Trophoblast cell (in vitro differentiated cells and primary cell): ENCODE results near the gene ISLR.

Source experiments
- DNase-seq, 2 donors: peaks; one replicate each; pipeline ENCODE4 v3.0.0-alpha.2; 2016
- H2AFZ ChIP-seq: 2 replicates; pipeline ENCODE4 v1.6.1; 2013; ENCODE audit warnings: low read length, moderate library complexity, mild to moderate bottlenecking; ENCODE audit not compliant: insufficient read depth, poor library complexity
- H2AK5ac ChIP-seq: 2 replicates; pipeline ENCODE4 v1.6.1; 2013; ENCODE audit warnings: mild to moderate bottlenecking, low read length
- H2BK120ac ChIP-seq: 2 replicates; pipeline ENCODE4 v1.6.1; 2013; ENCODE audit warnings: low read length, mild to moderate bottlenecking, moderate library complexity; ENCODE audit not compliant: insufficient read depth, poor library complexity
- H2BK12ac ChIP-seq: 2 replicates; pipeline ENCODE4 v1.6.1; 2013; ENCODE audit warnings: mild to moderate bottlenecking, low read length, moderate library complexity
- H2BK5ac ChIP-seq: 2 replicates; pipeline ENCODE4 v1.6.1; 2013; ENCODE audit warnings: low read length, low read depth, moderate library complexity, mild to moderate bottlenecking; ENCODE audit not compliant: poor library complexity
- H3K14ac ChIP-seq: 2 replicates; pipeline ENCODE4 v1.6.1; 2013; ENCODE audit warnings: mild to moderate bottlenecking, low read length
- H3K18ac ChIP-seq: 2 replicates; pipeline ENCODE4 v1.6.1; 2013; ENCODE audit warnings: mild to moderate bottlenecking, low read length
- H3K23ac ChIP-seq: 2 replicates; pipeline ENCODE4 v1.6.1; 2013; ENCODE audit warnings: low read length
- H3K27ac ChIP-seq: 2 replicates; pipeline ENCODE4 v1.5.1; 2013; ENCODE audit warnings: low read depth, mild to moderate bottlenecking, inconsistent platforms, low read length, moderate library complexity
- H3K27me3 ChIP-seq: 2 replicates; pipeline ENCODE4 v1.6.1; 2013; ENCODE audit warnings: inconsistent platforms, mild to moderate bottlenecking, low read length, moderate library complexity; ENCODE audit not compliant: insufficient read depth
- H3K36me3 ChIP-seq, 2 experiments: 1 replicate in 1 of 2; 2 replicates in 1 of 2; pipeline ENCODE4 v1.6.1; 2013; ENCODE audit warnings: low read length in 2 of 2, mild to moderate bottlenecking in 2 of 2, moderate library complexity in 1 of 2; ENCODE audit not compliant: insufficient read depth in 2 of 2, control insufficient read depth in 1 of 2
- H3K4ac ChIP-seq: 2 replicates; pipeline ENCODE4 v1.6.1; 2013; ENCODE audit warnings: low read depth, mild to moderate bottlenecking, low read length, moderate library complexity
- H3K4me1 ChIP-seq, 2 experiments: 1 replicate in 1 of 2; 2 replicates in 1 of 2; pipeline ENCODE4 v1.6.1; 2013; ENCODE audit warnings: low read length in 2 of 2, mild to moderate bottlenecking in 2 of 2, moderate library complexity in 1 of 2; ENCODE audit not compliant: insufficient read depth in 2 of 2, control insufficient read depth in 1 of 2
- H3K4me2 ChIP-seq: 2 replicates; pipeline ENCODE4 v1.6.1; 2013; ENCODE audit warnings: inconsistent platforms, mild to moderate bottlenecking, low read length, moderate library complexity
- H3K4me3 ChIP-seq: 2 replicates; pipeline ENCODE4 v1.5.1; 2013; ENCODE audit warnings: mild to moderate bottlenecking, low read depth, low read length, inconsistent platforms
- H3K79me1 ChIP-seq: one replicate; pipeline ENCODE4 v1.6.1; 2013; ENCODE audit warnings: low read length
- H3K79me2 ChIP-seq: 2 replicates; pipeline ENCODE4 v1.6.1; 2013; ENCODE audit warnings: low read length, mild to moderate bottlenecking; ENCODE audit not compliant: control insufficient read depth, insufficient read depth, poor library complexity
- H3K9ac ChIP-seq: 2 replicates; pipeline ENCODE4 v1.6.1; 2013; ENCODE audit warnings: mild to moderate bottlenecking, low read length
- H3K9me3 ChIP-seq: 2 replicates; pipeline ENCODE4 v1.6.1; 2013; ENCODE audit warnings: low read depth, mild to moderate bottlenecking, control low read depth, inconsistent platforms, low read length; ENCODE audit not compliant: insufficient read depth
- H4K12ac ChIP-seq: 2 replicates; pipeline ENCODE4 v1.6.1; 2013; ENCODE audit warnings: low read depth, mild to moderate bottlenecking, low read length, moderate library complexity
- H4K8ac ChIP-seq: 2 replicates; pipeline ENCODE4 v1.6.1; 2013; ENCODE audit warnings: low read depth, mild to moderate bottlenecking, low read length, moderate library complexity
- H4K91ac ChIP-seq: one replicate; pipeline ENCODE4 v1.6.1; 2013; ENCODE audit warnings: low read depth, mild to moderate bottlenecking, low read length, moderate library complexity
- WGBS: extraction: QIAGEN DNeasy Blood & Tissue Kit; methylation state at CpG from one replicate; pipeline ENCODE4 v1.1.7; 2013; ENCODE audit warnings: missing lambda C conversion rate; ENCODE audit not compliant: insufficient read length, insufficient coverage; ENCODE audit errors: extremely low coverage; 5-methylcytosine and 5-hydroxymethylcytosine counted together

ISLR gene

DNA sequence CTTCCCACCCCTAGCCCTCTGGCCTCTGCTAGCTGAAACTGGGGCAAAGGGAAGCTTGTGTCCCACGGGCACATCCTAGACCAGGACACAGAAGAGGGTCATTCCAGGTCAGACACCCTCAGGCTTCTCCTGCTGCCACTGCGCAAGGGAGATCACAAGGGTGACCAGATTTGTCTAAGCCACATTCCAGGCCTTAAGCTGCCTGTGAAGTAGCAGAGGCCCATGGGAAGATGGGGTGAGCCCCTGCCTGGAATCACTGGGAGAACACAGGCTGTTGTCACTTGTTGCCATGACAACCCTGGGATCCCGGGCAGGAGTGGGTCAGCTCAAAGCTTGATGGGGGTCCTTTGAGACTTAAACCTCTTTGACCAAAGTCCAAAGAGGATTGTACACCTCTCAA, 18.3 kb downstream of the ISLR start:
- no peak overlapping the region for H3K14ac ChIP-seq
- H4K91ac ChIP-seq, result no peak overlapping the region
- H3K27me3 ChIP-seq, result no peaks in the 10 kb centered on the region
- H2BK5ac ChIP-seq, result peak overlapping the region; percentile 20
- no peak overlapping the region for H2BK120ac ChIP-seq
- H2AFZ ChIP-seq, result no peak overlapping the region
- peaks cover 4% of the 10 kb centered on the region for H3K79me1 ChIP-seq
- no peaks in the 10 kb centered on the region for H3K79me2 ChIP-seq
- H3K4me1 ChIP-seq, result peaks cover 8 to 9% of the 10 kb centered on the region in 2 experiments
- H3K23ac ChIP-seq, result no peak overlapping the region
- H3K4ac ChIP-seq, result no peak overlapping the region
- no peak overlapping the region for H3K4me2 ChIP-seq
- no CpG with 5 or more reads among the region's 3 CpGs for WGBS
- no peak overlapping the region for H3K4me3 ChIP-seq
- no peak overlapping the region for H3K18ac ChIP-seq
- H3K36me3 ChIP-seq, result no peaks in the 10 kb centered on the region
- peaks cover 3% of the 10 kb centered on the region for H3K9me3 ChIP-seq
- H2AK5ac ChIP-seq, result no peak overlapping the region
- no peak overlapping the region for H2BK12ac ChIP-seq
- no peak overlapping the region for H4K12ac ChIP-seq
- H3K27ac ChIP-seq, result no peak overlapping the region
- no peak overlapping the region for H3K9ac ChIP-seq
- H4K8ac ChIP-seq, result no peak overlapping the region
- peak; percentile 64 to 69 for DNase-seq

DNA sequence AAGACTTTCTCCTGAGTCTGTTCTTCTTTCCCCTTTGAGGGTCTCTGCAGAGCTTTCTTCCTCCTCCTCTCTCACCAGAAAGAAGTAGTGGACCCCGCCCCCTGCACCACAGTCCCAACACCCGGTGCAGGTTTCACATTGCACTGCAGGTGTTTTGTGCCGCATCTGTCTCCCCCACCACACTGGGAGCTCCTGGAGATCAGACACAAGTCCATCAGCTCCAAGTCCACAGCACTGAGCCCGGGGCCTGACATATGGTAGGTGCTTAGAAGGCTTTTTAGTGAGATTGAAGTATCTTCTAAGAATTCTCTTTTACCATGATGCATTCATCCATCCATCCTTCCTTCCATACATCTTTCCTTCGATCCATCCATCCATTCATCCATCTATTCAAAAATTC, 19.2 kb downstream of the ISLR start:
- Histone ChIP-seq H4K12ac (no peak overlapping the region), H2BK12ac (no peak overlapping the region), H2BK5ac (no peak overlapping the region), H3K18ac (no peak overlapping the region), H3K9me3 (peaks cover 3% of the 10 kb centered on the region), H4K91ac (no peak overlapping the region), H3K27me3 (no peaks in the 10 kb centered on the region), H3K4ac (no peak overlapping the region), H2AK5ac (no peak overlapping the region), H3K14ac (no peak overlapping the region), H3K79me1 (peaks cover 4% of the 10 kb centered on the region), H3K4me1 (peaks cover 8 to 9% of the 10 kb centered on the region in 2 experiments), H4K8ac (no peak overlapping the region), H3K23ac (no peak overlapping the region), H3K27ac (no peak overlapping the region), H3K79me2 (no peaks in the 10 kb centered on the region), H3K9ac (no peak overlapping the region), H3K36me3 (no peaks in the 10 kb centered on the region), H2BK120ac (no peak overlapping the region), H2AFZ (no peak overlapping the region), H3K4me2 (no peak overlapping the region), H3K4me3 (no peak overlapping the region)
- WGBS, result 100% methylated on average over 1 of the region's 5 CpGs
- DNase-seq, result no peak

DNA sequence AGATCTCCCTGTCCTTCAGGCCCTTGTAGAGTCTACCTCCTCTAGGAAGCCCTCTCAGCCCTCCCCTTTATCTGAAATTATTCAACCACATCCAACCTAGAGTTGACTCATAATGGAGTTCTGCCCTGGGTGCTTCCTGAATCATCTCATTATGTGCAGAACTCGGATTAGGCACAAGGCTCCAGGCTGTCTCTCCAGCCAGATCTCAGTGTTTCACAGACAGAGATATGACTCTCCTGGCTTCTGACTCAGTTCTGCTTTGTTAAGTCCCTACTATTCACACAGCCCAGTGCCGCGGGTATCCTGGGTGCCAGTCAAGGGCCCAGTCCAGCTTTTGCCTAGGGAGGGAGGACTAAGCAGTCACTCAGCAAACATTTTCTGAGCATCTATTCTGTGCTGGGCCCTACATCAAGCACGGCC, 19.8 kb downstream of the ISLR start:
- Histone ChIP-seq H2AK5ac (no peak overlapping the region), H2BK120ac (no peak overlapping the region), H2AFZ (no peak overlapping the region), H4K8ac (no peak overlapping the region), H3K36me3 (no peaks in the 10 kb centered on the region), H3K9me3 (peaks cover 3% of the 10 kb centered on the region), H3K14ac (no peak overlapping the region), H3K79me1 (peaks cover 4% of the 10 kb centered on the region), H3K27ac (no peak overlapping the region), H3K9ac (no peak overlapping the region), H3K79me2 (no peaks in the 10 kb centered on the region), H3K4me3 (no peak overlapping the region), H4K12ac (no peak overlapping the region), H3K23ac (no peak overlapping the region), H3K4me2 (no peak overlapping the region), H3K4ac (no peak overlapping the region), H3K4me1 (peaks cover 8 to 9% of the 10 kb centered on the region in 2 experiments), H3K18ac (no peak overlapping the region), H4K91ac (no peak overlapping the region), H2BK5ac (no peak overlapping the region), H3K27me3 (no peaks in the 10 kb centered on the region), H2BK12ac (no peak overlapping the region)
- DNase-seq, result peak in 1 of 2 donors; percentile 5
- no CpG with 5 or more reads among the region's 4 CpGs for WGBS

DNA sequence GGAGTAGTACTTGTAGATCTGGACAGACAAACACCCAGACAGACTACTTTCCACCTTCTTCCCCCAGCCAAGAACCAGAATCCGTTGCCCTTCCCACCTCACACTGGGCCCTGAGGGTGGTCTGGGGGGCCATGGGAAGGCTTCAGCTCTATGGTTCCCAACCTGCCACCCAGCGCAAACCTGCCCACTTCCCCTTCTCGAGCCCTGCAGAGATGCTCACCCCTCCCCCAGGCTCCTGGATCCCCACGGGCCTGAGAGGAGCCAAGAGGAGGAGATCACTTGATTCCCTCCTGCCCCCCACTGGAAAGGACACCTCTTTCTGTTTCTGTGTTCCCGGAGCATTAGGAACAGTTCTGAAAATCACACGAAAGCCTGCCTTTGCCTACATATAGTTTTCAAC, 20.4 kb downstream of the ISLR start:
- Histone ChIP-seq H2BK12ac (no peak overlapping the region), H3K4ac (no peak overlapping the region), H3K79me2 (no peaks in the 10 kb centered on the region), H3K9me3 (peaks cover 3% of the 10 kb centered on the region), H3K18ac (no peak overlapping the region), H2BK120ac (no peak overlapping the region), H3K27me3 (no peaks in the 10 kb centered on the region), H4K91ac (no peak overlapping the region), H2AFZ (no peak overlapping the region), H3K14ac (no peak overlapping the region), H3K27ac (no peak overlapping the region), H3K36me3 (no peaks in the 10 kb centered on the region), H4K12ac (no peak overlapping the region), H4K8ac (no peak overlapping the region), H2AK5ac (no peak overlapping the region), H3K23ac (no peak overlapping the region), H3K4me2 (no peak overlapping the region), H2BK5ac (no peak overlapping the region), H3K79me1 (peaks cover 4% of the 10 kb centered on the region), H3K4me3 (no peak overlapping the region), H3K9ac (no peak overlapping the region), H3K4me1 (peaks cover 8 to 9% of the 10 kb centered on the region in 2 experiments)
- DNase-seq, result no peak
- no CpG with 5 or more reads among the region's 6 CpGs for WGBS
